Heart left ventricle (tissue), 16 donors: Measurements from ENCODE around the gene SARNP. TPM values are rescaled to one million over a fixed set of nuclear protein-coding genes. Genes with fewer than 3 reads are reported as not detected.

Source experiments
- ATAC-seq, 4 donors: fragments of 200-7000 bp; cut with Tn5 transposase; one replicate each; pipeline ENCODE4 v1.9.1; 2020 to 2022; ENCODE audit warnings: moderate library complexity in 4 of 4, mild to moderate bottlenecking in 3 of 4, moderate number of reproducible peaks in 1 of 4
- DNase-seq, 5 donors: peaks; one replicate each; pipeline ENCODE4 v3.0.0-alpha.2; 2020
- H3K27ac ChIP-seq, 12 donors: fragments of 200-600 bp; sonication (generic) in 4 of 12; one replicate each; pipeline versions ENCODE4 v1.5.0 to v1.8.0; 2016 to 2022; ENCODE audit warnings: mild to moderate bottlenecking in 2 of 12
- H3K27me3 ChIP-seq, 9 donors: fragments of 200-600 bp; sonication (generic) in 2 of 9; one replicate each; pipeline versions ENCODE4 v1.5.1 to v1.8.0; 2016 to 2022; ENCODE audit warnings: mild to moderate bottlenecking in 3 of 9
- H3K36me3 ChIP-seq, 9 donors: fragments of 200-600 bp; sonication (generic) in 2 of 9; one replicate each; pipeline versions ENCODE4 v1.5.0 to v1.8.0; 2018 to 2022; ENCODE audit warnings: mild to moderate bottlenecking in 2 of 9
- H3K4me1 ChIP-seq, 12 donors: fragments of 200-600 bp; sonication (generic) in 4 of 12; one replicate each; pipeline versions ENCODE4 v1.5.0 to v1.8.0; 2016 to 2022; ENCODE audit warnings: mild to moderate bottlenecking in 3 of 12
- H3K4me3 ChIP-seq, 12 donors: fragments of 200-600 bp; sonication (generic) in 4 of 12; one replicate each; pipeline versions ENCODE4 v1.5.0 to v1.8.0; 2017 to 2022; ENCODE audit warnings: mild to moderate bottlenecking in 9 of 12, moderate library complexity in 4 of 12
- H3K9me3 ChIP-seq, 12 donors: fragments of 200-600 bp; sonication (generic) in 4 of 12; one replicate each; pipeline versions ENCODE4 v1.5.0 to v1.8.0; 2016 to 2022; ENCODE audit warnings: mild to moderate bottlenecking in 1 of 12
- POLR2A ChIP-seq, 2 donors: fragments of 450-650 bp; IDR thresholded peaks; one replicate each; pipeline ENCODE4 v1.6.1; 2017; ENCODE audit warnings: antibody characterized with exemption in 2 of 2, mild to moderate bottlenecking in 2 of 2, moderate library complexity in 2 of 2
- WGBS, 4 donors: extraction: QIAGEN DNeasy Blood & Tissue Kit in 2 of 4; methylation state at CpG; one replicate each; pipeline versions ENCODE4 v1.1.5 to v1.1.7; 2013 to 2018; 5-methylcytosine and 5-hydroxymethylcytosine counted together
- intact Hi-C, 10 donors: fragments of 100-400 bp; cut with DNase I; formaldehyde crosslinking; loops; one replicate each; pipeline versions ENCODE4 v1.11.1 to v1.14.2; 2022
- polyA plus RNA-seq, 2 donors: library from polyadenylated mRNA; stranded (reverse); fragments of 200-250 nt; gene quantifications; one replicate each; pipeline ENCODE4 v1.2.3, GENCODE V29; 2013
- total RNA-seq, 9 donors: library from RNA; depleted of rRNA in 2 of 9; stranded (reverse); fragments of >200 nt in 2 of 9; fragmentation: NEBNext Ultra II Directional in 3 of 9; extraction: Animal tissue kit (Norgen Biotek cat#: 25700) in 3 of 9; gene quantifications; one replicate each; pipeline versions ENCODE4 v1.1.0 to v1.2.4, GENCODE V29; 2016 to 2023
- TF ChIP-seq, protein P1 (sequence below), 12 donors: fragments of 200-600 bp; sonication (generic) in 4 of 12; IDR thresholded peaks; one replicate each; pipeline versions ENCODE4 v1.5.0 to v1.8.0; 2018 to 2022; ENCODE audit warnings: antibody characterized with exemption in 12 of 12, mild to moderate bottlenecking in 5 of 12
- donor health status: ischemic (EF 13 %, LVEDD 7.1; RV severe dilation, severe dysfunction).
- donor health status: healthy with polysubstance abuse.
- donor health status: DM: no; HTN: yes; CAD: no.
- donor health status: DM: no; HTN: no; CAD: no.
- donor health status: ischemic (EF 25% LVEDD 6.9; RV normal size, moderate dysfunction).
- donor health status: ischemic (EF 25% LVEDD 5.7; RV mildly dilated, moderate dysfunction).
- donor health status: healthy.
- donor health status: DM: yes; HTN: yes; CAD: no.
- donor health status: ischemic (EF 35%, LVEDD 5.7; RV mildly dilated, moderate dysfunction).
- donor health status: nonischemic (EF 11% LVEDD 7.7; RV severe dilation, severe dysfunction).
- donor health status: DM: yes; HTN: yes; CAD: no.
- donor health status: PGD.
- donor health status: ischemic (EF 29% LVEDD 5.4; RV normal size, mild dysfunction).
- donor health status: nonischemic (EF 23%, LVEDD 6.1; RV moderate dilation, normal function).

The SARNP gene
- total and polyA plus RNA-seq, 11 donors, result 47.2 to 138 (median 55.9) TPM

GRCh38 chr12:55831447-55831815, 13.9 kb upstream of the SARNP start:
- intact Hi-C loops, result loop anchor here in 6 of 10 donors (2.0 to 5.0 kb wide), 4 partner anchors 17 to 106 kb away; partner anchors contain the start of gene PYM1 (in 5 of the 6)
- H3K4me1 ChIP-seq, result peaks cover 0 to 42% (median 30%) of the 10 kb centered on the region in 12 donors
- TF ChIP-seq POLR2A (IDR thresholded peaks at IDR 0.05), result no peak
- TF ChIP-seq, protein P1, sequence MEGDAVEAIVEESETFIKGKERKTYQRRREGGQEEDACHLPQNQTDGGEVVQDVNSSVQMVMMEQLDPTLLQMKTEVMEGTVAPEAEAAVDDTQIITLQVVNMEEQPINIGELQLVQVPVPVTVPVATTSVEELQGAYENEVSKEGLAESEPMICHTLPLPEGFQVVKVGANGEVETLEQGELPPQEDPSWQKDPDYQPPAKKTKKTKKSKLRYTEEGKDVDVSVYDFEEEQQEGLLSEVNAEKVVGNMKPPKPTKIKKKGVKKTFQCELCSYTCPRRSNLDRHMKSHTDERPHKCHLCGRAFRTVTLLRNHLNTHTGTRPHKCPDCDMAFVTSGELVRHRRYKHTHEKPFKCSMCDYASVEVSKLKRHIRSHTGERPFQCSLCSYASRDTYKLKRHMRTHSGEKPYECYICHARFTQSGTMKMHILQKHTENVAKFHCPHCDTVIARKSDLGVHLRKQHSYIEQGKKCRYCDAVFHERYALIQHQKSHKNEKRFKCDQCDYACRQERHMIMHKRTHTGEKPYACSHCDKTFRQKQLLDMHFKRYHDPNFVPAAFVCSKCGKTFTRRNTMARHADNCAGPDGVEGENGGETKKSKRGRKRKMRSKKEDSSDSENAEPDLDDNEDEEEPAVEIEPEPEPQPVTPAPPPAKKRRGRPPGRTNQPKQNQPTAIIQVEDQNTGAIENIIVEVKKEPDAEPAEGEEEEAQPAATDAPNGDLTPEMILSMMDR (IDR thresholded peaks at IDR 0.05), result no peak
- H3K27me3 ChIP-seq, result no peaks in the 10 kb centered on the region
- no peaks in the 10 kb centered on the region for H3K9me3 ChIP-seq
- H3K4me3 ChIP-seq, result peak overlapping the region; percentile 72 to 97 (median 88)
- H3K27ac ChIP-seq, result peak overlapping the region in 11 of 12 donors; percentile 87 to 95 (median 92)
- ATAC-seq (no peak), DNase-seq (no peak)
- 21 to 38% (median 27%) methylated on average over 1 of the region's 1 CpG for WGBS, 4 donors
- H3K36me3 ChIP-seq, result peaks cover 0 to 12% (median 0%) of the 10 kb centered on the region in 9 donors

DNA sequence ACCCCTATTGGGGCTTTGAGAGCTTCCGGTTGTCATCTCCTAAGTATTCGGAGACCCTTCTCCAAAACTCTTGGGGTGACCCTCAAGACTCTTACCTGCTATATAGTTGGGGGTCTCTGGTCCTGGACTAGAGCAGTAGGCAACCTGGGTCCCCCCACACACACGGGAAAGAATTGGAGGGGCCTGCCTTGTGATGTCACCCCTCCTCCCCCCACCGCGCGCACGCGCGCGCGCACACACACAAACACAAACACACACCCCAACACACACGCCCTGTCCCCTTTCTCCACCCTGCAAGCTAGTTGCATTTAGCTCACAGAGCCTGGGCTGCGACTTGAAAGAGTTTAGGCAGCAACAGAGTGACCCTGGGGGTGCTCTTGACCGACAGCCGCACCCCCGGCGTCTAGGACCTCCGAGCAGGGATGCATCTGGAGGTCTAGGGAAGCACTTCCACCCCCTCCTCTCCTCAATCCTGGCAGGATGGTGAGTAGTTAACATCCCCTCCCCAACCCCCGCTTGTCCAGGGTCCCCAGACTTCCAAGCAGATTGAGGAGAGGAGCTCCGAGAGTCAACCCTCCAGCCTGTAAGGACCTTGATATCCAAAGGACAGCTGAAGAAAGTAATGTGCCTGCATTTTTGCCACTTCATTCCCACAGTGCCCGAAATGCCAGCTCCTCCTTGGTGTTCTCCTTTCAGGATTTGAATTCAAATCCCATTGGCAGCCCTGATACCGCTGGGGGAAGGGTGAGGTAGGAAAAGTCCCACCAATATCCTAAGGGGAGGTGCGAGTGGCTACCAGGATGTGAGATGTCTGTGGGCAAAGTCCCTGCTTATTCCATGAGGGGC, 13.3 kb upstream of the SARNP start:
- intact Hi-C loops, result loop anchor here in 6 of 10 donors (2.0 to 5.0 kb wide), 4 partner anchors 18 to 106 kb away; partner anchors contain the start of gene PYM1 (in 5 of the 6)
- peaks cover 0 to 48% (median 32%) of the 10 kb centered on the region in 12 donors for H3K4me1 ChIP-seq
- WGBS, 4 donors, result 1 to 3% (median 2%) methylated on average over 13 to 23 of the region's 23 CpGs

DNA sequence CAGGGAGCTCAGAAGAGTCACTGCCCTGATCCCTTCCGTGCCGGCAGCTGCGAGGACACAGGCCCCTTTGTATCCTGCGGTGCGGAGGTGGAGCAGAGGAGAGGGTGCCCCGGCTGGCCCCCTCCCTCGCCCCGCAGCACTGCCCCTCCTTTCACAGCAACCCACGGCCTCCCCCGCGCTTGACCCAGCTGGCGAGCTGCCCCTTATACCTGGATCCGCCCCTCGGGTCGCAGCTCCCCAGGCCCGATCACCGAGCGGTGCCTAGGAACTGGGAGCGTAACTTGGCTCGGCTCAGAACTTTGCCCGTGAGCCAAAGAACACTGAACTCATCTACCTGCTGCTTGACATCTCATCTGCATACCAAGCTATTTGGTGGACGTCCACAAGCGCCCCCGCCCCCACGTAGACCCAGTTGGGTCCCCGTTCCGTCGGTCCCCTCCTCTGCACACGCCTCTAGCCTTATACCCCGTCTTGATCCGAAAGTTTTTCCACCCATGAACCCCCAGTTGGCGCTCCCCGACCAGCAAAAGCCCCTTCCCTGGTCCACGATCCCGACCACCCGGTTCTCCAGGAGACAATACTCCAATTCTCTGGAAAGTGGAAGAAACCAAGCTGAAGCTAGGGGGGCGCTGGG, 12.6 kb upstream of the SARNP start:
- peak; percentile 19 to 47 (median 37) for ATAC-seq
- intact Hi-C loops, result loop anchor here (1.0 to 10.0 kb wide), 7 partner anchors 13 to 215 kb away; partner anchors contain the start of genes PYM1 (in 8 of the 10), RPS26 (in 1 of the 10) and SARNP (in 1 of the 10)
- 0 to 2% (median 0%) methylated on average over 24 to 37 of the region's 37 CpGs for WGBS, 4 donors
- no peak for TF ChIP-seq POLR2A (IDR thresholded peaks at IDR 0.05)
- TF ChIP-seq, protein P1 (IDR thresholded peaks at IDR 0.05), result no peak
- peak; percentile 45 to 70 (median 55) for DNase-seq
- Histone ChIP-seq H3K36me3 (peaks cover 0 to 9% (median 0%) of the 10 kb centered on the region in 9 donors), H3K27me3 (no peaks in the 10 kb centered on the region), H3K27ac (peak overlapping the region; percentile 87 to 95 (median 92)), H3K4me3 (peak overlapping the region; percentile 72 to 97 (median 88)), H3K4me1 (peaks cover 0 to 53% (median 34%) of the 10 kb centered on the region in 12 donors), H3K9me3 (no peaks in the 10 kb centered on the region)

More for the DNA sequence above, 13.3 kb upstream of the SARNP start:
- ATAC-seq (peak; percentile 37 to 66 (median 54)), DNase-seq (peak; percentile 76 to 84 (median 82))
- Histone ChIP-seq H3K9me3 (no peaks in the 10 kb centered on the region), H3K36me3 (peaks cover 0 to 12% (median 0%) of the 10 kb centered on the region in 9 donors), H3K4me3 (peak overlapping the region; percentile 72 to 97 (median 88)), H3K27me3 (no peaks in the 10 kb centered on the region), H3K27ac (peak overlapping the region; percentile 87 to 95 (median 92))
- TF ChIP-seq, protein P1 (IDR thresholded peaks at IDR 0.05), result no peak
- peak in 1 of 2 donors; percentile 65 for TF ChIP-seq POLR2A (IDR thresholded peaks at IDR 0.05)
